ENCODE data around the gene SLC12A2.

Gene SLC12A2

DNA sequence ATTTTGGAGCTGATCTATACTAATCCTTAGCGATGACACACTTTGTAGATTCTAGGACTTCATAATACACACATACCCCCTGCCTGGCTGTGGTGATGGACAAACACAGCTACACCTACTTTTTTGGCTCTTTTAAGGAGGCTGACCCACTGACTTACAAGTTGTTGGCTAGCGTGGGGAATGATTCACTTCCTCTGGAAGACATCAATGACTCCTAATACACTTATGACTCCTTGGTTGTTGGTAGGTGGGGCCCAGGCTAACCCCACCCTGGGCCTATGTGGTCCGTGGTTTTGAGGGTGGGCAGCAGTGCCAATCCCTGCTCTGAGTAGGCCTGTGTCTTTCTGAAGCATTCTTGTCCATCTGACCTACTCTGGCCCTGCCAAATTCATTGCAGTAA lies 144.4 kb downstream of the SLC12A2 start:
- DNase-seq (ENCODE audit: low spot score) = no peak

DNA sequence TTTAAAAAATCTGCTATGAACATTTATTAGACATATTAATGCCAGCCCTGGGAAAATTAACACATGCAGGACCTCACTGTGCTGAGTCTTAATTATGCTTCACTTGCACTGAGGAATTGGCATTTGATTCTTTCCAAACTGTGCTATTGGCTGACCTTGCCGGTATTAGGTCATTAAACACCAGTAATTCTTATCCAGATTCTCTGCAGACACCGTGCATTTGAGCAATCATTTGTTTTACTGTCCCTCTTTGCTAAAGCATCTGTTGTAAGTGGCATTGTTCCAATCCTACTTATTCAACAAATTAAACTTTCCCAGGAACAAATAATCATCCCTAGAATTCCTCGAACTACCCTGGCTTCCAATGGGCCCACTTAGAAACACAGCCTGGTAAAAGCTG lies 145.0 kb downstream of the SLC12A2 start:
- no peak for DNase-seq (ENCODE audit: low spot score)

DNA sequence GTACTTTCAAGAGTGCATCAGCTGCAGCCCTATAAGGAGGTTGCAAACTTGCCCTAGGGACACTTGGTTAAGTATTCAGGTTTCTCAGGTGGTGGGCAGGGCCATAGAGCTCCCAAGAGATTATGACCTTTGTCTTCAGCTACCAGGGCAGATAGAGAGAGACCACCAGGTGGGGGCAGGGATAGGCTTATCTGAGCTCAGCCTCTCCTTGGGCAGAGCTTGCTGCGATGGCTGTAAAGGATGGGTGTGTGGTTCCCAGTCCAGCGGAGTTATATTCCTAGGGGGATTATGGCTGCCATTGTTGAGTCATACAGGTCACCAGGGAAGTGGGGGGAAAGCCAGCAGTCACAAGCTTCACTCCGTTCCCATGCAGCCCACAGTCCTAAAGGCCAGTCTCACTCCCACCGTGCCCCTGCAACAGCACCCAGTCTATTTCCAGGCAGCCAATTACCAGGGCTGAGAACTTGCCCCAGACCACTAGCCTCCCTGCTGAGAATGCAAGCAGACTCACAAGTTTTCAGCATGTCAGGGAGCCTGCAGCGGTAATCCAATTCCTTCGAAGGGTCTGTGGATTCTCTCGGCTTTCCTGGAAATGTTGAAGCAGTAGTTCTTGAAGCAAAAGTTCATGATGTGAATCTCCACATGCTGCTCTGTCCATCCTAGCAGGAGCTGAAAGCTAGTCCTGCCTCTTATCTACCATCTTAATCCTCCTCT lies 151.5 kb downstream of the SLC12A2 start:
- no peak for DNase-seq (ENCODE audit: low spot score)

DNA sequence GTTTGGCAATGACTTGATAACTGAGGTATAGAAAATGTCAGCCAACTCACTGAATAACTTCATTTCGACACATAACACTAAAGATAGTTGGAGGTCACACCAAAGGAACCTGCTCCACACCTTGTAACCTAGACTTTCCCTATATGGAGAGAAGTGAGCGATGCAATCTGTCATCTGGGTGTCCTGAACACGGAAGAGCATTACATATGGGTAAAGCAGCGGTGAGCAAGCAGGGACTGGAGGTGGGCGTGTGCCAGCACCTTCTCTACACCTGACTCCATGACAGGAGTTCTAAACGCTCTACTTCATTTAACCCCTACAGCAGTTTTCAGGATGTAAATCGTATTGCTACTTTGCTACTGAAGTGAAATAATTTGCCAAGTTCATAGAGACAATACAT lies 152.8 kb downstream of the SLC12A2 start:
- no peak for DNase-seq (ENCODE audit: low spot score)

DNA sequence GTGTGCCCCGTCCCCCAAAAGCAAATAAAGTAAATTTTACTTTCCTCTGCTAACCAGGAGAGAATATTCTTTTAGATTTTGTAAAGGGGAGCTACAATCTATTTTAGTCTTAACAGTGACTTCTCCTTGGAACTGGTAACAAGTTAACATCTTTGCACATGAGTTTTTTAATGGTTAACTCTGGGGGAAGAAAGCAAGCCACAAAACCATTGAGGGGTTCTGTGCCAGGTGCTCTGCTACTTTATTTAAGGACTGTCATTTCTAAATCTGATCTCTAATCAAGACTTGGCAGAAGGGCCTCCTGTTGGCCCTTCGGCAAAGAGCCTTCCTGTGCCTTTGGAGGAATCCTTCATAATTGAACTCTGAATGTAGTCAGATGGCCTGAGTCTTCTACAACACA lies 153.4 kb downstream of the SLC12A2 start:
- no peak for DNase-seq (ENCODE audit: low spot score)

DNA sequence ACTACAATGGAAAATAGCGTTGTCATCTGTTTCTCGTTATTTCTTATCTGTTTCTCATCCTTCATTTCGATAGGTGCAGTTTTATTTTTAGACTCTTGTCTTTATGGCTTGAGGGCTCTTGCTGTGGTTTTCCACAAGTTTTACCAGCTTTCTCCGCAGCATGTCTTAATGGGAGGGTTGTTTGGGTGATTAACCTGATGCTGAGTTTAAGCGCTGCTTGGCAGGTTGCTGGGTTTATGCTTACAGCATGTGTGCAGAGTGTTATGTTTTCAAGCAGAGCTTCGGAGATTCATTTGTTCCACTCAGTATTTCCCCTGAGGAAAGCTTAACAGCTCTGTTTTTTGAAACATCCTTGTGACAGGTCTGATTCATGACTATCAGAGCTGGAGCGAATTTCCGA lies 154.0 kb downstream of the SLC12A2 start:
- no peak for DNase-seq (ENCODE audit: low spot score)
